ENCODE measurements around the gene NTNG1. TPM values are rescaled to one million over a fixed set of nuclear protein-coding genes. Genes with fewer than 3 reads are reported as not detected.

The NTNG1 gene
- total RNA-seq, 1 experiment from 2014 or later, result 1.5 TPM

GRCh38 chr1:107358619-107359327 is 217.9 kb downstream of the NTNG1 start:
- no peak overlapping the region for H3K23ac ChIP-seq (ENCODE audit: insufficient read length, low read depth, low read length)
- H3K18ac ChIP-seq (ENCODE audit: insufficient read length, low read depth, low read length), result no peak overlapping the region
- H3K56ac ChIP-seq (ENCODE audit: insufficient read length, low read depth, low read length), result no peak overlapping the region
- no CpG with 5 or more reads among the region's 5 CpGs for WGBS (ENCODE audit: extremely low coverage, insufficient read length, low lambda C conversion rate)
- no peak overlapping the region for H4K91ac ChIP-seq (ENCODE audit: insufficient read length, low read depth, low read length)
- TF ChIP-seq CTCF (conservative IDR thresholded peaks at IDR 0.05), result no peak
- no peak overlapping the region for H3K4ac ChIP-seq (ENCODE audit: low read depth, low read length)
- no peak overlapping the region for H2AFZ ChIP-seq (ENCODE audit: low read length)
- H3K23me2 ChIP-seq (ENCODE audit: insufficient read length, low read depth, low read length, poor library complexity, severe bottlenecking), result no peaks in the 10 kb centered on the region
- no peaks in the 10 kb centered on the region for H3K27me3 ChIP-seq (ENCODE audit: insufficient read depth, low read length)
- H2BK120ac ChIP-seq (ENCODE audit: low read depth, low read length, poor library complexity, severe bottlenecking), result no peak overlapping the region
- no peak overlapping the region for H3T11ph ChIP-seq (ENCODE audit: low read length)
- no peak overlapping the region for H2AK5ac ChIP-seq (ENCODE audit: insufficient read length, low read length)
- no peak overlapping the region for H2BK5ac ChIP-seq (ENCODE audit: insufficient read length, low read length)
- no peaks in the 10 kb centered on the region for H3K4me1 ChIP-seq (ENCODE audit: insufficient read depth, low read length)
- peaks cover 0 to 5% of the 10 kb centered on the region in 2 experiments; a peak in 2 of 5 replicates for H3K9me3 Mint-ChIP-seq
- H3K4me1 Mint-ChIP-seq, result peaks cover 18% of the 10 kb centered on the region in 2 experiments
- H3K79me1 ChIP-seq (ENCODE audit: insufficient read depth, low read depth, low read length, poor library complexity, severe bottlenecking), result no peaks in the 10 kb centered on the region
- no peak overlapping the region for H4K8ac ChIP-seq (replicated peaks; ENCODE audit: insufficient read length, low read depth, low read length)
- no peak overlapping the region for H3K9ac ChIP-seq (ENCODE audit: extremely low read depth, insufficient read length, low read length)
- no peak overlapping the region for H2BK20ac ChIP-seq (ENCODE audit: low read depth, low read length, poor library complexity, severe bottlenecking)
- no peak for DNase-seq
- no peak overlapping the region for H3K4me3 Mint-ChIP-seq
- H3K9me3 ChIP-seq (ENCODE audit: control insufficient read depth, low read depth, low read length), result no peaks in the 10 kb centered on the region
- H4K5ac ChIP-seq (ENCODE audit: insufficient read length, low read depth, low read length), result no peak overlapping the region
- H3K14ac ChIP-seq (ENCODE audit: insufficient read depth, low read length), result no peak overlapping the region
- H2BK15ac ChIP-seq (ENCODE audit: low read depth, low read length), result no peak overlapping the region
- no peaks in the 10 kb centered on the region for H3K79me2 ChIP-seq (ENCODE audit: insufficient read depth, low read length)
- no peak overlapping the region for H3K4me2 ChIP-seq (ENCODE audit: insufficient read depth, insufficient read length, low read length)
- H3K27ac ChIP-seq (ENCODE audit: insufficient read length, low read depth, low read length), result no peak overlapping the region
- H4K20me1 ChIP-seq (ENCODE audit: control insufficient read depth, insufficient read depth, insufficient read length), result no peaks in the 10 kb centered on the region
- peaks cover 0 to 7% (median 4%) of the 10 kb centered on the region in 3 experiments; a peak in 5 of 7 replicates for H3K36me3 Mint-ChIP-seq (ENCODE audit: insufficient read depth in 1 of 3, low read depth in 3 of 3)
- H3K27ac Mint-ChIP-seq, result no peak overlapping the region
- H2BK12ac ChIP-seq (ENCODE audit: insufficient read length, low read depth, low read length), result no peak overlapping the region
- H3K27me3 Mint-ChIP-seq (ENCODE audit: low read depth), result no peaks in the 10 kb centered on the region
